K562 (cell line): ENCODE data around the gene PRR14L. TPM values are rescaled to one million over a fixed set of nuclear protein-coding genes. Genes with fewer than 3 reads are reported as not detected.

Experiments
- ATF3 ChIP-seq, 2 experiments: fragments of 450-650 bp in 1 of 2; sonication (generic) in 1 of 2; formaldehyde crosslinking in 1 of 2; IDR thresholded peaks in 1 of 2; conservative IDR thresholded peaks in 1 of 2; 2 replicates each; pipeline versions ENCODE4 v1.6.1 to v1.8.1; 2016 to 2023; ENCODE audit warnings: mild to moderate bottlenecking in 2 of 2, moderate library complexity in 2 of 2, inconsistent platforms in 1 of 2, missing genetic modification reagents in 1 of 2
- CCNT2 ChIP-seq: IDR thresholded peaks from 2 replicates; pipeline ENCODE4 v1.6.1; 2011; ENCODE audit warnings: borderline replicate concordance, low read depth, mild to moderate bottlenecking, moderate library complexity, mixed read lengths, low read length; ENCODE audit not compliant: insufficient read length; ENCODE audit errors: extremely low read depth
- ERF ChIP-seq: fragments of 450-650 bp; formaldehyde crosslinking; IDR thresholded peaks from 2 replicates; pipeline ENCODE4 v1.4.0; 2020; ENCODE audit warnings: mild to moderate bottlenecking, mixed read lengths
- HMGN3 ChIP-seq: IDR thresholded peaks from 2 replicates; pipeline ENCODE4 v1.6.1; 2011; ENCODE audit warnings: borderline replicate concordance, low read depth, mild to moderate bottlenecking, mixed read lengths, low read length; ENCODE audit not compliant: insufficient read length; ENCODE audit errors: extremely low read depth
- HNRNPL ChIP-seq: fragments of 200-400 bp; formaldehyde crosslinking; IDR thresholded peaks from 2 replicates; pipeline ENCODE4 v1.6.1; 2017; ENCODE audit warnings: low read depth, mild to moderate bottlenecking, low read length
- MAFG ChIP-seq: fragments of 450-650 bp; conservative IDR thresholded peaks from 2 replicates; pipeline ENCODE4 v1.6.1; 2016; ENCODE audit warnings: missing genetic modification characterization, missing compliant biosample characterization
- MLLT1 ChIP-seq, 2 experiments: fragments of 450-650 bp; IDR thresholded peaks; 2 replicates each; pipeline ENCODE4 v1.6.1; 2016
- MTF1 ChIP-seq: fragments of 250-450 bp; sonication (Bioruptor Pico); IDR thresholded peaks from 2 replicates; pipeline ENCODE4 v1.9.0; 2021; ENCODE audit warnings: moderate library complexity, mild to moderate bottlenecking, inconsistent platforms, borderline replicate concordance
- NFXL1 ChIP-seq: fragments of 450-650 bp; formaldehyde crosslinking; IDR thresholded peaks from 2 replicates; pipeline ENCODE4 v1.4.0; 2021; ENCODE audit warnings: mild to moderate bottlenecking
- NR2C1 ChIP-seq, 2 experiments: fragments of 450-650 bp; IDR thresholded peaks; 2 replicates each; pipeline ENCODE4 v1.6.1; 2017; ENCODE audit warnings: mild to moderate bottlenecking in 2 of 2, antibody characterized with exemption in 1 of 2, inconsistent platforms in 1 of 2, missing compliant biosample characterization in 1 of 2, missing genetic modification characterization in 1 of 2
- PPARD ChIP-seq: fragments of 250-450 bp; sonication (Bioruptor Pico); IDR thresholded peaks from 2 replicates; pipeline ENCODE4 v1.8.0; 2022; ENCODE audit warnings: inconsistent platforms, mild to moderate bottlenecking, moderate library complexity
- RCOR1 ChIP-seq, 2 experiments: IDR thresholded peaks; 2 replicates each; pipeline ENCODE4 v1.6.1; 2012; ENCODE audit warnings: low read depth in 2 of 2, low read length in 2 of 2, borderline replicate concordance in 1 of 2, improper control_type of control experiment in 1 of 2
- RNF219 ChIP-seq: fragments of 250-450 bp; sonication (Bioruptor Pico); IDR thresholded peaks from 2 replicates; pipeline ENCODE4 v1.5.0; 2022; ENCODE audit warnings: mild to moderate bottlenecking
- USF1 ChIP-seq: sonication (generic); formaldehyde crosslinking; IDR thresholded peaks from 2 replicates; pipeline ENCODE4 v1.9.0; 2022; ENCODE audit warnings: mild to moderate bottlenecking, missing genetic modification reagents
- YBX1 ChIP-seq: fragments of 450-650 bp; IDR thresholded peaks from 2 replicates; pipeline ENCODE4 v1.7.1; 2016; ENCODE audit warnings: mild to moderate bottlenecking
- ZFP30 ChIP-seq: fragments of 250-450 bp; sonication (Bioruptor Pico); IDR thresholded peaks from 2 replicates; pipeline ENCODE4 v1.8.0; 2022; ENCODE audit warnings: moderate library complexity, mild to moderate bottlenecking, inconsistent platforms, borderline replicate concordance
- ZNF408 ChIP-seq: fragments of 250-450 bp; sonication (Bioruptor Pico); IDR thresholded peaks from 2 replicates; pipeline ENCODE4 v1.4.0; 2020; ENCODE audit warnings: low read depth, mild to moderate bottlenecking, moderate library complexity
- polyA plus RNA-seq, 8 experiments: library from polyadenylated mRNA; depleted of rRNA in 4 of 8; stranded (reverse) in 5 of 8; unstranded in 3 of 8; fragments of >200 nt; fragmentation: Nextera tagmentation in 2 of 8; fragmentation: Illumina TruSeq in 1 of 8; extraction: Ambion mirVana in 2 of 8; extraction: Trizol in 1 of 8; gene quantifications; 2 replicates each; pipeline versions ENCODE4 v1.2.1 to v1.2.3, GENCODE V29; 2011 to 2014; ENCODE audit warnings: inconsistent platforms in 1 of 8, missing spikeins in 1 of 8
- total RNA-seq, 7 experiments: library from RNA; depleted of rRNA in 6 of 7; stranded (reverse); fragments of >200 nt in 6 of 7; fragmentation: Illumina TruSeq in 2 of 7; extraction: Trizol in 2 of 7; gene quantifications; 2 replicates each; pipeline versions ENCODE4 v1.2.1 to v1.2.3, GENCODE V29; 2011 to 2021; ENCODE audit warnings: low replicate concordance in 1 of 7

PRR14L gene
- total and polyA plus RNA-seq, 9 of the 15 experiments (the other 6 are each of a cell fraction or from before 2014, with no cell fraction given): 2.8 to 36.3 (median 12.3) TPM

- no peak for TF ChIP-seq RNF219
- TF ChIP-seq USF1: no peak
- no peak for TF ChIP-seq ERF (CRISPR knock-in tag)
- no peak for TF ChIP-seq HMGN3
- TF ChIP-seq ZNF408 (CRISPR knock-in tag): no peak
- TF ChIP-seq HNRNPL: no peak
- TF ChIP-seq PPARD (CRISPR knock-in tag): no peak
- no peak for TF ChIP-seq NFXL1 (CRISPR knock-in tag)
- 0 out of 2 replicates have a peak, but pooled peaks have one; percentile 1 for TF ChIP-seq MAFG
- TF ChIP-seq MTF1 (CRISPR knock-in tag): no peak
- TF ChIP-seq NR2C1 (IDR thresholded peaks at IDR 0.05): no peak
- no peak for TF ChIP-seq NR2C1 (tag; IDR thresholded peaks at IDR 0.05)
- no peak for TF ChIP-seq ZFP30 (CRISPR knock-in tag)
- no peak for TF ChIP-seq YBX1
- 0 out of 2 replicates have a peak, but pooled peaks have one; percentile 1 for TF ChIP-seq ATF3 (IDR thresholded peaks at IDR 0.05)
- TF ChIP-seq ATF3 (CRISPR knock-in tag; conservative IDR thresholded peaks at IDR 0.05): no peak
- no peak for TF ChIP-seq RCOR1 (IDR thresholded peaks at IDR 0.05; ENCODE audit: borderline replicate concordance in 1 of 2, low read depth in 2 of 2, low read length in 2 of 2)
- TF ChIP-seq MLLT1 (IDR thresholded peaks at IDR 0.05): no peak
- TF ChIP-seq CCNT2: no peak
Observed at GRCh38 chr22:31662668-31663037, 87.3 kb downstream of the PRR14L start (continued).
